ENCODE measurements around the gene ZNF292. TPM values are rescaled to one million over a fixed set of nuclear protein-coding genes. Genes with fewer than 3 reads are reported as not detected.

The ZNF292 gene
- polyA plus RNA-seq, 1 of the 3 experiments (the other 2 are of a cell fraction), result 3.2 TPM

DNA sequence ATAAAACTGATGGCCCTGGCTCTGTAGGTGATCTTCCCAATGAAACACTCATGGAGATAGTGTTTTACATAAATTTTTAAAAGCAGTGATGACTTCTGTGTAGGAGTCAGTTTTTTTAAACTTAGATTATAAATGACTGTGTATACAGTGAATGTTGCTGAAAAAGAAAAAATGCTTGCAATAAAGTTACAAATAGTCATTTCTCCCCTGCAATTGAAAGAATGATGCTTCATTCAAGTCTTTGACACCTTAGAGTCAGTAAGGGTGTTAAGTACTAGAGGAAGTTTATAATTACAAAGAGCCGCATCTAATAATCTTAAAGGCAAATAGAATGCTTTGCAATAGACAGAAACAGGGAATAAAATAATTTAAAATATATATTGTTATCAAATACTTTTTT is 27.6 kb downstream of the ZNF292 start:
- ChIA-PET POLR2A (no interaction called here), CTCF (no interaction called here)
- DNase-seq, result no peak
- no peak for TF ChIP-seq TAF1 (IDR thresholded peaks at IDR 0.05; ENCODE audit: borderline replicate concordance, low read depth, low read length)
- no peaks in the 10 kb centered on the region for H3K9me2 ChIP-seq
- H2AFZ ChIP-seq (ENCODE audit: low read depth), result no peak overlapping the region
- peaks cover 4 to 5% of the 10 kb centered on the region in 2 experiments; a peak in 3 of 4 replicates for H3K4me1 ChIP-seq (ENCODE audit: control insufficient read depth in 1 of 2, insufficient read depth in 2 of 2, low read depth in 1 of 2, low read length in 1 of 2)
- peaks cover 14 to 15% of the 10 kb centered on the region in 2 experiments for H3K36me3 ChIP-seq (replicated peaks in 1 of 2; ENCODE audit: control insufficient read depth in 1 of 2, insufficient read depth in 2 of 2, low read length in 1 of 2)
- H3K79me2 ChIP-seq (ENCODE audit: insufficient read depth), result peaks cover 100% of the 10 kb centered on the region
- H3K27me3 ChIP-seq (ENCODE audit: insufficient read depth), result no peaks in the 10 kb centered on the region
- no peaks in the 10 kb centered on the region for H3K9me3 ChIP-seq
- WGBS (ENCODE audit: low lambda C conversion rate), result 100% methylated on average over 1 of the region's 1 CpG
- H4K20me1 ChIP-seq (ENCODE audit: insufficient read depth), result peaks cover 91% of the 10 kb centered on the region
- H3F3A ChIP-seq (replicated peaks; ENCODE audit: insufficient read depth), result peaks cover 11% of the 10 kb centered on the region
- no peak overlapping the region for H3K4me3 ChIP-seq (ENCODE audit: low read depth in 2 of 2, low read length in 1 of 2)
- H3K4me2 ChIP-seq, result no peak overlapping the region
- H3K27ac ChIP-seq (ENCODE audit: low read depth in 2 of 2, low read length in 1 of 2), result no peak overlapping the region; a peak in 1 of 4 replicates
- no peak overlapping the region for H3K9ac ChIP-seq

DNA sequence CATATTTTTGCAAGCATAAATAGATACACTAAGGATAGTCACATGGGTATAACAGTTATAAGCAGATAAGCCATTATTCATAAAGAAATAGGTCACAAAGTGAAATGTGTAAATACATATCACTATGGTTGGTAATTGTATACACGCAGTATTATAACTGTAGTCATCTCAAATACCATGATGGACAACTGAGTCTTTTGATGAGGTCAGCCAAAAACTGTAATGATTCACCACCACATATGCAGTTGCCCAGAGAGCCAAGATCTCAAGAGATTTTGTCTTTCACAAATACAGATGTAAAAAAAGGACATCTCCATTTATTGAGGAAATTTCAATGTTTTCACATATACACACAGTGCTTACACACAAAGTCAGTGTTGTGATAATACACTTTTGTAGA is 28.3 kb downstream of the ZNF292 start:
- Histone ChIP-seq H3F3A (replicated peaks; ENCODE audit: insufficient read depth) (peaks cover 11% of the 10 kb centered on the region), H2AFZ (ENCODE audit: low read depth) (no peak overlapping the region), H3K4me2 (no peak overlapping the region), H4K20me1 (ENCODE audit: insufficient read depth) (peaks cover 92% of the 10 kb centered on the region), H3K27ac (ENCODE audit: low read depth in 2 of 2, low read length in 1 of 2) (peak overlapping the region in 1 of 2 experiments; percentile 36; a peak in 2 of 4 replicates), H3K79me2 (ENCODE audit: insufficient read depth) (peaks cover 100% of the 10 kb centered on the region), H3K27me3 (ENCODE audit: insufficient read depth) (no peaks in the 10 kb centered on the region), H3K9ac (no peak overlapping the region), H3K4me3 (ENCODE audit: low read depth in 2 of 2, low read length in 1 of 2) (no peak overlapping the region), H3K9me2 (no peaks in the 10 kb centered on the region), H3K36me3 (replicated peaks in 1 of 2; ENCODE audit: control insufficient read depth in 1 of 2, insufficient read depth in 2 of 2, low read length in 1 of 2) (peaks cover 13 to 15% of the 10 kb centered on the region in 2 experiments), H3K4me1 (ENCODE audit: control insufficient read depth in 1 of 2, insufficient read depth in 2 of 2, low read depth in 1 of 2, low read length in 1 of 2) (peaks cover 4 to 5% of the 10 kb centered on the region in 2 experiments; a peak in 3 of 4 replicates), H3K9me3 (no peaks in the 10 kb centered on the region)
- CTCF ChIA-PET, result no interaction called here
- WGBS (ENCODE audit: low lambda C conversion rate), result 88% methylated on average over 1 of the region's 1 CpG
- POLR2A ChIA-PET, result no interaction called here
- DNase-seq, result no peak
- TF ChIP-seq, protein P1, sequence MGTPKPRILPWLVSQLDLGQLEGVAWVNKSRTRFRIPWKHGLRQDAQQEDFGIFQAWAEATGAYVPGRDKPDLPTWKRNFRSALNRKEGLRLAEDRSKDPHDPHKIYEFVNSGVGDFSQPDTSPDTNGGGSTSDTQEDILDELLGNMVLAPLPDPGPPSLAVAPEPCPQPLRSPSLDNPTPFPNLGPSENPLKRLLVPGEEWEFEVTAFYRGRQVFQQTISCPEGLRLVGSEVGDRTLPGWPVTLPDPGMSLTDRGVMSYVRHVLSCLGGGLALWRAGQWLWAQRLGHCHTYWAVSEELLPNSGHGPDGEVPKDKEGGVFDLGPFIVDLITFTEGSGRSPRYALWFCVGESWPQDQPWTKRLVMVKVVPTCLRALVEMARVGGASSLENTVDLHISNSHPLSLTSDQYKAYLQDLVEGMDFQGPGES (IDR thresholded peaks at IDR 0.05; ENCODE audit: low read depth, low read length), result no peak
- TF ChIP-seq FOSL2 (IDR thresholded peaks at IDR 0.05; ENCODE audit: borderline replicate concordance, low read depth), result no peak
- TF ChIP-seq, protein P2, sequence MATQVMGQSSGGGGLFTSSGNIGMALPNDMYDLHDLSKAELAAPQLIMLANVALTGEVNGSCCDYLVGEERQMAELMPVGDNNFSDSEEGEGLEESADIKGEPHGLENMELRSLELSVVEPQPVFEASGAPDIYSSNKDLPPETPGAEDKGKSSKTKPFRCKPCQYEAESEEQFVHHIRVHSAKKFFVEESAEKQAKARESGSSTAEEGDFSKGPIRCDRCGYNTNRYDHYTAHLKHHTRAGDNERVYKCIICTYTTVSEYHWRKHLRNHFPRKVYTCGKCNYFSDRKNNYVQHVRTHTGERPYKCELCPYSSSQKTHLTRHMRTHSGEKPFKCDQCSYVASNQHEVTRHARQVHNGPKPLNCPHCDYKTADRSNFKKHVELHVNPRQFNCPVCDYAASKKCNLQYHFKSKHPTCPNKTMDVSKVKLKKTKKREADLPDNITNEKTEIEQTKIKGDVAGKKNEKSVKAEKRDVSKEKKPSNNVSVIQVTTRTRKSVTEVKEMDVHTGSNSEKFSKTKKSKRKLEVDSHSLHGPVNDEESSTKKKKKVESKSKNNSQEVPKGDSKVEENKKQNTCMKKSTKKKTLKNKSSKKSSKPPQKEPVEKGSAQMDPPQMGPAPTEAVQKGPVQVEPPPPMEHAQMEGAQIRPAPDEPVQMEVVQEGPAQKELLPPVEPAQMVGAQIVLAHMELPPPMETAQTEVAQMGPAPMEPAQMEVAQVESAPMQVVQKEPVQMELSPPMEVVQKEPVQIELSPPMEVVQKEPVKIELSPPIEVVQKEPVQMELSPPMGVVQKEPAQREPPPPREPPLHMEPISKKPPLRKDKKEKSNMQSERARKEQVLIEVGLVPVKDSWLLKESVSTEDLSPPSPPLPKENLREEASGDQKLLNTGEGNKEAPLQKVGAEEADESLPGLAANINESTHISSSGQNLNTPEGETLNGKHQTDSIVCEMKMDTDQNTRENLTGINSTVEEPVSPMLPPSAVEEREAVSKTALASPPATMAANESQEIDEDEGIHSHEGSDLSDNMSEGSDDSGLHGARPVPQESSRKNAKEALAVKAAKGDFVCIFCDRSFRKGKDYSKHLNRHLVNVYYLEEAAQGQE (IDR thresholded peaks at IDR 0.05; ENCODE audit: low read depth, low read length), result no peak
- TF ChIP-seq ELF1 (IDR thresholded peaks at IDR 0.05), result no peak
- TF ChIP-seq, protein P3, sequence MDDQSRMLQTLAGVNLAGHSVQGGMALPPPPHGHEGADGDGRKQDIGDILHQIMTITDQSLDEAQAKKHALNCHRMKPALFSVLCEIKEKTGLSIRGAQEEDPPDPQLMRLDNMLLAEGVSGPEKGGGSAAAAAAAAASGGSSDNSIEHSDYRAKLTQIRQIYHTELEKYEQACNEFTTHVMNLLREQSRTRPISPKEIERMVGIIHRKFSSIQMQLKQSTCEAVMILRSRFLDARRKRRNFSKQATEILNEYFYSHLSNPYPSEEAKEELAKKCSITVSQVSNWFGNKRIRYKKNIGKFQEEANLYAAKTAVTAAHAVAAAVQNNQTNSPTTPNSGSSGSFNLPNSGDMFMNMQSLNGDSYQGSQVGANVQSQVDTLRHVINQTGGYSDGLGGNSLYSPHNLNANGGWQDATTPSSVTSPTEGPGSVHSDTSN (IDR thresholded peaks at IDR 0.05), result peak; percentile 46; the same call in 1 of the 2 replicates
- TF ChIP-seq NRF1 (IDR thresholded peaks at IDR 0.05; ENCODE audit: low read depth, low read length), result no peak
- TF ChIP-seq JUND (IDR thresholded peaks at IDR 0.05), result peak; percentile 20; the same call in 1 of the 2 replicates
- TF ChIP-seq, protein P4, sequence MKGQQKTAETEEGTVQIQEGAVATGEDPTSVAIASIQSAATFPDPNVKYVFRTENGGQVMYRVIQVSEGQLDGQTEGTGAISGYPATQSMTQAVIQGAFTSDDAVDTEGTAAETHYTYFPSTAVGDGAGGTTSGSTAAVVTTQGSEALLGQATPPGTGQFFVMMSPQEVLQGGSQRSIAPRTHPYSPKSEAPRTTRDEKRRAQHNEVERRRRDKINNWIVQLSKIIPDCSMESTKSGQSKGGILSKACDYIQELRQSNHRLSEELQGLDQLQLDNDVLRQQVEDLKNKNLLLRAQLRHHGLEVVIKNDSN (IDR thresholded peaks at IDR 0.05; ENCODE audit: borderline replicate concordance, low read depth), result no peak
- no peak for TF ChIP-seq MXI1 (IDR thresholded peaks at IDR 0.05; ENCODE audit: low read depth, low read length)
- no peak for TF ChIP-seq RXRA (IDR thresholded peaks at IDR 0.05; ENCODE audit: borderline replicate concordance, low read depth)
- TF ChIP-seq TEAD4 (IDR thresholded peaks at IDR 0.05; ENCODE audit: borderline replicate concordance, insufficient read depth), result no peak

Data from SK-N-SH (cell line).